ENCODE data around the gene PTTG2.
"Not testable (repeated sequence)": the region's sequence is repeated elsewhere in the genome, so short reads cannot be mapped to it uniquely, and the experiment has no call there.

Gene PTTG2

DNA sequence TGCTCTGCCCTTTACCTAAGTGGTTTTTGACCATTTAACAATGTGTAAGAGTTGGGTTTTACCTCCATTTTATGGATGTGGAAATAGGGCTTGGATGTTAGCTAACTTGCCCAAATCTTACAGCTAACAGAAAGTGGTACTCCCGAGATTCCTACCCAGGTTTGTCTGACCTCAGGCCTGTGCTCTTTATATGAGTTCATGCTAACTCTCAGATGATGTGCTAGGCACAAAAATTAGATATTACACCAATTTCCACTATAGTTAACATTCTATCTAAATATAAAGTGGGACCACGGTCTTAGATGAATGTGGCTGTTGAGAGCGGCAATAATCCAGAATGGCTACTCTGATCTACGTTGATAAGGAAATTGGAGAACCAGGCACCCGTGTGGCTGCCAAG, at the start of gene PTTG2:
TSS of gene PTTG2 (plus strand) at position 301 of the 400 bp plus-strand sequence. CDS start at position 338, 37 bp downstream.
- DNase-seq (ENCODE audit: low spot score), result no peak

DNA sequence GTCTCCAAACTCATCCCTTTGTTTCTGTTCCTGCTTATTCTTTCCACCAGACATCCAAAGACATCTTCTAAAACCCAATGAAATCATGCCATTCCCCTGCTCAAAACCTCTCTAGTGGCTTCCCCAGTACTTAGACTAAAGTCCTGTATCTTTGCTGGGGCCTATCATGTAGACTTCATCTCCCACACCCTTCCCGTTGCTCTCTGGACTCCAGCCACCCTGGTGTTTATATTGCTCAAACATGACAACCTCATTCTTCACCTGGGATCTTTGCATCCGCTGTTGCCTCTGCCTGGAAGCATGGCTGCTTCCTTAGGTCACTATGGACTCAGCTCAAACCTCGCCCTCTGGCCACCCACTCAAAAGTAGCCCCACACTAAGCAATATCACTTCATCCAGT, 45.7 kb upstream of the PTTG2 start:
- DNase-seq (ENCODE audit: low spot score), result no peak

DNA sequence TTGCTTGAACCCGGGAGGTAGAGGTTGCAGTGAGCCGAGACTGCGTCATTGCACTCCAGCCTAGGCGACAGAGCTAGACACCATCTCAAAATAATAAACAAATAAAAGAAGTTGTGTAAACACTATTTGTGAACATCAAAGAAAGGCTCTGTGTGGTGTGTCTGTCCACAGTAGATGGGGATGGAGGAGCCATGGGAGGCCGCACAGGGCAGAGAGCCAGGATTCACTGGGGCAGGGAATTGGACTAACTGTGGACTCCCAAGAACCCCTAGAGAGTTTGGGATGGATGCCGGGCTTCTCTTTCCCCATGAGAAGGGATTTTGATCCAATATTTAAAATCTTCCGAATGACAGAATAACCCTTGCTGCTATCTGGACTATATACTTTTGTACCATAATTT, 42.8 kb upstream of the PTTG2 start:
- no peak for DNase-seq (ENCODE audit: low spot score)

DNA sequence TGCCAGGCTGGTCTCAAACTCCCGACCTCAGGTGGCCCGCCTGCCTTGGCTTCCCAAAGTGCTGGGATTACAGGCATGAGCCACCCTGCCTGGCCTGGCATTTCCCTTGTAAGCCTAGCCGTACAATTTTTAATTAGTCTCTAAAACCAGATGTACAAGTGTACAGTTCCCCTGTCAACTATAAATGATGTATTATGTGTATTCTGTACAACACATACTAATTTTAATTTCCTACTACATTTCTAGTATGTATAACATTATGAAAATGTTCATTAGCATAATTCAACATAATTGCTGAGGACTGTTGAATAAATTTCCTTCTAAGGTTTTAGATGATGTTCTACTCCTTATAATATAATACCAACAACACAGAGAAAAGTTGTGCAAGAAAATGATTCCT, 41.5 kb upstream of the PTTG2 start:
- no peak for DNase-seq (ENCODE audit: low spot score)

DNA sequence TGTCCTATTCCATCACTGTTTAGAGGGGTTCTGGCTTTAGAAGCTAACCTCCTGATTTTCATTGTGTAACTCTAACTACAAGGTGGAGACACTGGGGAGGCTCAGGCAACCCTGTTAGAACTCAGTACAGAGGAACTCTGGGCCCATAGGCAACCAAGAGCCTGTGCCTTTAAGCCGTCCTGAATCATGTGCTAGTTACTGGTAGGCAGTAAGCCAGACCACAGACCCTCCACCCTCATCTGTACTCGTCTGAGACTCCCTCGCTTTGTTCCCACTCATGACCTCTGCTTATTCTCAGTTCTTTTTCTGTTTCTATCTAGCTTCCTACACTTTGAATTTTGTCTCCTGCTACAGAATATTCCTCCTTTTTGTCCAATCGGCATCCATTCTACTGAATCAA, 37.9 kb upstream of the PTTG2 start:
- DNase-seq (ENCODE audit: low spot score), result no peak

DNA sequence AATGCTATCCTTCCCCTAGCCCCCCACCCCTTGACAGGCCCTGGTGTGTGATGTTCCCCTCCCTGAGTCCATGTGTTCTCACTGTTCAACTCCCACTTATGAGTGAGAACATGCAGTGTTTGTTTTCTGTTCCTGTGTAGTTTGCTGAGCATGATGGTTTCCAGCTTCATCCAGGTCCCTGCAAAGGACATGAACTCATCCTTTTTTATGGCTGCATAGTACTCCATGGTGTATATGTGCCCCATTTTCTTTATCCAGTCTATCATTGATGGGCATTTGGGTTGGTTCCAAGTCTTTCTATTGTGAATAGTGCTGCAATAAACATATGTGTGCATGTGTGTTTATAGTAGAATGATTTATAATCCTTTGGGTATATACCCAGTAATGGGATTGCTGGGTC, 37.1 kb upstream of the PTTG2 start:
- not testable (repeated sequence) for DNase-seq (ENCODE audit: low spot score)

DNA sequence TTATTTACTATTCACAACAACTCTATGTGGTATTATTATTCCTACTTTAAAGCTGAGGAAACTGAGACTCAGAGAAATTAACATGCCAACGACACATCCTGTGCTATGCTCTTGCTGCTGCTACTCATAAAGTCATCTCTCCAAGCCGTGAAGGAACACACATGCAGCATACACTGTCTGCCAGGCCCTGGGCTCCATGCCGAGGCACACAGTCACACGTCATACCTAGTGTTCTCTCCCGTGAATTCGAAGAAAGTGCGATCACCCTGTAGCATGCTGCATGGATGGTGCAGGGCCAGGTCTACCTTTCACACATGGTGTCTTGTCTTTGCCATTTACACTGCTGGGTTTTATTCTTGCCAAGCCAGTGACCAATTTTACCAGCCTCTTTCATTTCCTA, 35.3 kb upstream of the PTTG2 start:
- DNase-seq (ENCODE audit: low spot score), result no peak

DNA sequence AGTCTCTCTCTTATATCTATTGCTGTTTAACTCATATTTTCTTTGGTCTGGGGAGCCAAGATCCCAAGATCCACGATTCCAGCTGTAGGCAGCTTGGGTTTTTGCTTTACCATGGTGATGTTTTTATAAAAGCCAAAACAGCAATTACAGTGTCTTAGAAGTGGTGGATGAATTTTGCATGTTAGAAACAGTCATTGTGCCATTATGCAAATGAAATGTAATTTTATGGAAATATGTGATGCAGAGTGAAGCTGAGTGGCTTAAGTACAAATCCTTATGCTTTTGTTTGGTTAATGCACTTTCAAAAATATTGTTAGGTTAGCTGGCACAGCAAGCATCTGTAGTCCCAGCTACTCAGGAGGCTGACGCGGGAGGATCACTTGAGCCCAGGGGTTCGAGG, 32.8 kb upstream of the PTTG2 start:
- DNase-seq (ENCODE audit: low spot score), result no peak

DNA sequence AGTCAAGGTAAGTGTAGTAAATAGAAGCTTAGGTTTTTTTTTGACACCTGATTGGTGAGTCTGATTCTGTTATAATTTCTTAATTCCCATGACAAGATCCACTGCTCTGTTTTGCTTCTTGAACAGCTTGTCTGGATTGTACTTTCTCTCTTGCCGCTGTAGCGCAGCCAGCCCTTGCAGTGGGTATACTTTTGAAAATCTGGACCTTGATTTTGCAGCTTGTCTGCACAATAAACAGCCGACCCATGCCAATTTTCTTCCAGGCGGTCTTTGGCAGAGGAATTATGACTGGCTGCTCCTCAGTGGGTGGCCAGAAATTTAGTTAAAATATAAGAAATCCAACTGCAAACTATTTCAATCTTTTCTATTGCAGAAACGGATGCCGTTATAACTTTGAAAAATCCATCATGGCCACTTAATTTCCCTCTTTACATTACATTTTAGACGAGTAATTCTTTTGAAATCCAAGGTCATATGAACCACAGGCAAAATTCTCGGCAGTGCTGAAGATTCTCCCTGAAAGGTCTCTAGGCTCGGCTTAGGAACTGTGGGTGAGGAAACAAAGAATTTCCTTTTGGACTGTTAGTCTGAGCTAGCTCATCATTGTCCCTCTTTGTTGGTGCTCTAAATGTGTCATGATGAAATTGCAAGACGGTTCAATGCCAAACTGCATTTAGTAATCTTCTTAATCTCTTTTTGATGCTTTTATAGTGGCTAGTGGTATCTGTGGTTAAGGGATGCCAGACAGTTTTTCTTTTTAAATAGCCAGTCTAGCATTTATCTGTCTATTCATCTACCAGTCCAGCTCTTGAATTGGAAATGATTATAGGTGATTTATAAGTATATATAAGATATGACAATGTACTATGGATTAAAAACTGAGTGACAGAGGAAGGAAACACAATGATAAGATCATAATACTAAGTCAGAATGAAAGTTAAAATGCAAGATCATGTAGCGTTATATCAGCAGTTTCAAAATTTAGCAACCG, 31.5 kb upstream of the PTTG2 start:
- no peak for DNase-seq (ENCODE audit: low spot score)

DNA sequence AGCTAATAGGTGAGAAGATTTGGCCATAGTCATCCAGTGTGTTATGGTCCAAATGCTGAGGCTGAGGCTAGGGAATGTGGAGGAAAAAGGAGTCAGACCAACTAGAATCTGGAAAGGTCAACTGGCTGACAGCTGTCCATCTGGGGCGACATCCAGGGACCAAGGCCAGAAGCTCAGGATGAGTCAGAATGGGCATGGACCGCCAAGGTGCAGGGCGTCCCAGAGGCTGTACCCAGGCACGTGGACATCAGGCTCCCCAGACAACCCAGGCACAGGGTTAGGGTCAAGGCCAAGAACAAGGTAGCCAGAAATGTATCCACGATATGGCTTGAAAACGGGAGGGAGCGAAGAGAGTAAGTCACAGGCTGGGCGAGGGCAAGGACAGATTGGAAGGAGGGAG, 26.1 kb upstream of the PTTG2 start:
- no peak for DNase-seq (ENCODE audit: low spot score)

DNA sequence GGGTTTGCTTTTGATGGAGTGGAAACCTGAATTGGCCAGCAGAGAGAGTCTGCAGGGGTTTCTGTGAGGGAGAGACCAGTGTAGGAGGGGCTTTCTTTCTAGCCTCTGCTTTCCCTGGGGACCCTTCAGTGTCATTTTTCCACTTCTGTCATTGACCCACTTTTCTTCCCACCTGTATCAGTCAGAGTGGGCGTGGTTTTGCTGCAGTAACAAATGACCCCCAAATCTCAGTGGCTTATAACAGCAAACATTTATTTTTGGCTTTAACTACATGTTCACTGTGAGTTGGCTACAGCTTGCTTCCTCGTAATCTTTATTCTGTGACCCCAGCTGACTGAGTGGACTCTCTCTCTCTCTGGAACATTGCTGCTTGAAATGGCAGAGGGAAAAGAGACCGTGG, 25.6 kb upstream of the PTTG2 start:
- DNase-seq (ENCODE audit: low spot score), result no peak

DNA sequence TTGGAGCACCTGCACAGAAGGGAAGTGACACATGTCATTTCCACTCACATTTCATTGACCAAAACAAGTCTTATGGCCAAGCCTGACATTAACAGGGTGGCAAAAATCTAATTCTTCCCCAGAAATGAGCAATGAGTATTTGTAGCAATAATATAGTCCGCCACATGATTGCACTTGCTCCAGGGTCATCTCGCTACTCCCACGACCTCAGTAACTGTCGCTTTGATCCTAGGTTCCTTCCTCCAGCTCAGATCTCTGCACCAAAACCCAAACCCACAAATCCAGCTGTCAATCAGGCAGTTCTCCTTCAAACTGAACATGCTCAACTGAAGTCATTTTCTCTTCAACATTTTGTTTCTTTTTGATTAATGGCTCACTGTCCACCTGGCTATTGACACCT, 25.2 kb upstream of the PTTG2 start:
- no peak for DNase-seq (ENCODE audit: low spot score)

DNA sequence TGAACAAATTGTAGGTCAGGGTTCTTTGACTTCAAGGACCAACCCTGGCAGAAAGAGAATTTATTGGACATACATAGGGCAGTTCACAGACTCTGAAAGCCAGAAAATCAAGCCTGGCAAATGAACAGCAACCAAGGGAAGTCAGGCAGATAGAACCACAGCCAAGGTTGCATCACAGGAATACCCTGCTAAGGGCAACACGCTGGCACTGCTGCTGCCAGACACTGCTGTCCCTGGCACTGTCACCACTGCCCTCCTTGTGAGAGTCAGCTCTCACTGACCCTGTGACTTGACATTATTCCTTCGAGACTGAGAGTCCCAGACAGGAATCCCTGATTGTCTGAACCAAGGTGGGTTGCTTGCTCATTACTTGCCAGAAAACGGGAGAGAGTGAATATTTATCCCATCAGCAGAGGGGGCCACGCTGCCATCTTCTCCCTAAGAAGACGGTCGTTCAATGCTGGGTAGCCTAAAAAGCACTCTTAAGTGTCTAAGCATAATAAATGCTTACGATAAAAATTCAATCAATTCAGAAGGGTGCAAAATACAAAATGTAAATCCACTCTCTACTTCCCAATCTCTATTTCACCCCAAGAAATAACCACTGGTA, 23.2 kb upstream of the PTTG2 start:
- DNase-seq (ENCODE audit: low spot score), result no peak

DNA sequence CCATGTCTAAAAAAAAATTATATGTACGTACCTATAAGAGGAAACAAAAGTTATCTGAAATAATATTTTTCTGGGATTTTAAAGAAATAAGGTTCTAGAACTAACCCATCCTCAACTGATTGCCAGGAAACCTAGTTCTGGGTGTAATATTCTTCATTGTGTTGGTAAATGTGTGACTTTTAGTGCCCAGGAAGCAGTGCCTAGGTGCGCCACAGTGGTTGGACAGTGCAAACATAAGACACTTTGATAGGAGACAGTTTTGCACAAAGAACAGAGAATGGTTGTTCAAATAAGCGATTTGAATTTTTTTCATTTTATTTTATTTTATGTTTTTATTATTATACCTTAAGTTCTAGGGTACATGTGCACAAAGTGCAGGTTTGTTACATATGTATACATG, 22.0 kb upstream of the PTTG2 start:
- DNase-seq (ENCODE audit: low spot score), result no peak

DNA sequence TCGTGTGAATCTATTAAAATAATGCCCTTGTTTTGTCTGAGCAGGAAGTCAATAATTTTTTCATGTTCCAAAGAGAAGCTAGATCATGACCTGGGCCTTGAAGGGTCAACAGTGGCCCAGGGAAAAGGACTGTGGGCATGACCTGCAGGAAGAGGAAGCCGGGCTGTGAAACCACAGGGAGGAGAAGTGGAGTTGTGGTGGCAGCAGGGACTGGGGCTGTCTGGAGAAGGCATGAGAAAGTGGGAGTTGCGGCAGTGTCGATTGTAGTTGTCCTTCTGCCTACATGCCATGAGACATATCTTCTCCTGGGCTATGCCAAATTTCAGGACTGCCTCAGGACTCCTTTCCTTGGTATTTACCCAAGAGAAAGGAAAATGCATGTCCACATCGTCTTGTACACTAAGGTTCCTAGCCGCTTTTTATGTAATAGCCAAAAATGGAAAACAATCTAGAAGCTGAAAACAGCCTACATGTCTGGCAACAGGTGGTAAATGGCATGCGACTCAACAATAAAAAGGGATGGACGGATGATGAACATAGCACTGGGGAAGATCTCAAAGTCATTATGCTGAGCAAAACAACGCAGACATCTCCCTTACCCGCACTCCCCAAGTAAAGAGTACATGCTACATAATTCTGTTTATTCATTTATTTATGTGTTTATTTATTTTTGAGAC, 13.6 kb upstream of the PTTG2 start:
- DNase-seq (ENCODE audit: low spot score), result no peak

DNA sequence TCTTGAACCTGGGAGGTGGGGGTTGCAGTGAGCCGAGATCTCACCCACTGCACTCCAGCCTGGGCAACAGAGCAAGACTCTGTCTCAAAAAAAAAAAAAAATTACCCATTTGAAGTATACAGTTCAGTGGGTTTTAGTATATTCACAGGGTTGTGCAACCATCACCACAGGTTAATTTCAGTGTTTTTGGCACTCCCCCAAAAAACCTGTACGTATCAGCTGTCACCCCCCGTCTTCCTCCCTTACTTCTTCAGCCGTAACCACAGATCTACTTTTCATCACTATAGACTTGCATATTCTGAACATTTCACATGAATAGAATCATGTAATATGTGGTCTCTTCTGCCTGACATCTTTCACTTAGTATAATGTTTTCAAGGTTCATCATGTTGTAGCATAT, 11.7 kb upstream of the PTTG2 start:
- no peak for DNase-seq (ENCODE audit: low spot score)

DNA sequence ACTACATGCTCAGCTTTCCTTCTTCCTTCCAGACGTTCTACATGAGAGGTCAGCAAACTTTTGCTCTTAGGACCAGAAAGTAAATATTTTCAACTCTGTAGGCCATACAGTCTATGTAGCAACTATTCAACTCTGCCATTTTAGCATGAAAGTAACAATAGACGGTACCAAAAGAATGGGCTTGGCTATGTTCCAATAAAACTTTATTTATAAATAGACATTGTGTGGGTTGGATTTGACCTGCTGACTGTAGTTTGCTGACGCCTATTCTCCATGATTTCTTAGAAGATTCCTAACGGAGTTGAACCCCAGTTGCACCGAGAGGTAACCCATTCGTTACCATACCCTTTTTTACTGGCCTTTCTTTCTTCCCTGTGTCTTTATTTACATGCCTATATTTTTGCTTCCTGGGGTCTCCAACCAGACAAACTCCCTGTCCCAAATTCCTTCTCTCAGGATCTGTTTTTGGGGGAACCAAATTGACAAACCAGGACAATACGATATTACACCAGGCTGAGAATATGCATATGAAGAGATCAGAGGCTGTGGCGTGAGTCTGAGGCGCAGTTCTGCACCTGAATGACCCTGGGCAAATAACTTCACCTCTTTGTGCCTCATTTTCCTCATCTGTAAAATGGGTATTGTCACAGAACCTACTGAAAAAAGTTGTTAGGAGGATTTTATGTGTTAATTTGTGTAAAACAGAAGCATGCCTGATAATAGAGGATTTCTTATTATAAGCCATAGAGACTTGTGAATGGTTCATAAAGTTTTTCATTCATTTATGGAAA, 10.4 kb upstream of the PTTG2 start:
- DNase-seq (ENCODE audit: low spot score), result no peak

DNA sequence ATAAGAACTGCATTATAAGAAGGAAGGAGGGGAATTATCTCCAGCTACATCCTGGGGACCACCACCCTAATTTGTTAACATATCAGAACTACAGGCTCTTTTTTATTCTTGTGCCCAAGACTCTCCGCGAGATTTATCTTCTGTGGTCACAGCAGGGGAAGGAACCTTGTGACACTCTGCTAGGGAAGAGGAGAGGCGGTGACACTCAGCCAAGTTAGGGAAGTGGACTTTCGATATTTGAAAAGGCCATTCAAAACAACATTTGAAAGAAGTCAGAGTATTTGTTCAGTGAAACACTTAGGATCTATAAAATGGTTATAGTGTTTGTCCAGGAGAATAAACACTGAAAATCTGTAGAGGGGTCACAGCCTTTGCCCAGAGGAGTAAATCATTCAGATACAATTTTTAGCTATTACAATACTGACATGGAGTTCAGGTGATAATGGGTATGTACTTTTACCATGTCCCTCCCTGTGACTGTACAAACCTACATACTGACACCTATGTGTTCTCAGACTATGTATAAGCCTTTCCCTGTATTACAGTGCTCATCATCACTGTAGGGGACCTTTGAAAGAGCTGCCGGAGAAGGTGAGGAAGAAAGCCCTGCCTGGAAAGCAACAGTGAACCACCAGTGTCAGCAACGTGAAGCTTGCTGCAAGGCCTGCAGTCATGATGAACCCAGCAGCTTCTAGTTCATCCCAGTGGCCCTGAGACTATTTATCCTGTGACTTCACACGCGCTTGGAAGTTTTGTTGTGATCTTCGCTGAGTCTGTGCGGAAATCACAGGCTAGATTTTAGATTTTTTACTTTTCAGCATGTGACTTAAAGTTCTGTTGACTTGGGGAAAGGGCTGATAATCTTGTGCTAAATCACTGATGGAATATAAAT, 8.5 kb upstream of the PTTG2 start:
- DNase-seq (ENCODE audit: low spot score), result no peak

DNA sequence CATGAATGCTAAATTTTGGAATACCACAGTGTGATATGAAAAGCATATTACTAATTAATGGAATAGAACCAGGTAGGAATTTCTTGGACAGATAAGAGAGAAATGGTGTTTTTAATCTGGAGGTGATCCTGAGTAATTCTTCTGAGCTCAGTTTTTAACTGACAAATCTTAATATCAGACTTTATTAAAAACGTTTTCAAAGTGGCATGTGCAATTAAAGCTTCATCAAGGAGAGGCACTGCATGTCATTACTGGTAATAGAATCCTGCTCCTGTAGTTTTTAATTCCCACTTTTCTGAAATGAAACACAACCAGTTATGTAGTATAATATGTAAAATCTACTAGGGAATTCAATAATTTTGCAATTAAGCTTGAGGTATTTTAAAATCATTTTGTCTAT, 7.0 kb upstream of the PTTG2 start:
- DNase-seq (ENCODE audit: low spot score), result no peak

DNA sequence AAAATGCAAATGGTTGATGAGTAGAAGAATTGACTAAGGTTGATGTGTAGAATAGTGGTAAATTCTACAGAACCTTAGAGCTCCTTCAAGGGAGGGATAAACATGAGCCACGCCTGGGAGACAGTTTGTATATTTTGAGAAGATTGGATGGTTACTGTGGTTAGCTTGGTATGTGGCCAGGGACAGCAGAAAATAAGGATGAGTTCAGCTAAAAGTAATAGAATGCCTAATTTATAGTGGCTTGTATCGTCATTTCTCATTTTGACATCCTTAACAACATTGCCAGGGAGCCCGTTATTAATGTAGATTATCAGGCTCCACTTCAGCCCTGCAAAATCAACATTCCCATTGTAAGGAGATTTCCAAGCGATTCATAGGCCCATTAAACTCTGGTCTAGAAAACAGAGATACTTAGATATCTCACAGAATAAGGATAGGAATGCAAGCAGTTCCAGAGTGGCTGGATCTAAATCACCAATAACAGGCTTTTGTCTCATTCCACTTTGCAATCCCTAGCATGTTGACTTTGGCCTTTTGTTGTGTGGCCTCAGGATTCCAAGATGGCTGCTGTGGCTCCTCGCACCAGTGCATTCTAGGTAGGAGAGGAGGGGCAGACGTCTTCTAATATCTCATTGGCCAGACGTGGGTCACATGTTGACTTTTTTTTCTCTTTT, 6.4 kb upstream of the PTTG2 start:
- DNase-seq (ENCODE audit: low spot score), result no peak

DNA sequence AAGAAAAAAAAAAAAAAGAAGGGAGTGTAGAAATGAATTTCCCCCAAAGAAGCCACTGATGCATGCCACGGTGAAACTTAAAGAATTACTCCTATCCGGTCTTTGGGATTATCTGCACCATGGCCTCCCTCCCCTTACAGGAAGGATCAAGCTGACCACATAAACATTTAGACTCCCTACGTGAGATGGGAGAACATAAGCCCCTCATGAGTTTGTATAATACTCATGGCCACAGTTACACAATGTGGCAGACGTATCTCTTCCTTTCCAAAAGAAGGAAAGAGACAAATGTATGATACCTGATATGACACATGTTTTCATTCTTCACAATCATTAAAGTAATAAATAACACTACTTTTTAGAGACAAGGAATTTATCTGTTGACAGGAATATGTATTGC, 3.3 kb upstream of the PTTG2 start:
- DNase-seq (ENCODE audit: low spot score), result no peak
